ENCODE results near the gene TNIK. TPM values are rescaled to one million over a fixed set of nuclear protein-coding genes. Genes with fewer than 3 reads are reported as not detected.
A peak's percentile ranks its signal among the peaks of the same experiment; 100 is the strongest.

TNIK gene
- total and polyA plus RNA-seq, 12 donors: 9.3 to 51.9 (median 35.1) TPM

DNA sequence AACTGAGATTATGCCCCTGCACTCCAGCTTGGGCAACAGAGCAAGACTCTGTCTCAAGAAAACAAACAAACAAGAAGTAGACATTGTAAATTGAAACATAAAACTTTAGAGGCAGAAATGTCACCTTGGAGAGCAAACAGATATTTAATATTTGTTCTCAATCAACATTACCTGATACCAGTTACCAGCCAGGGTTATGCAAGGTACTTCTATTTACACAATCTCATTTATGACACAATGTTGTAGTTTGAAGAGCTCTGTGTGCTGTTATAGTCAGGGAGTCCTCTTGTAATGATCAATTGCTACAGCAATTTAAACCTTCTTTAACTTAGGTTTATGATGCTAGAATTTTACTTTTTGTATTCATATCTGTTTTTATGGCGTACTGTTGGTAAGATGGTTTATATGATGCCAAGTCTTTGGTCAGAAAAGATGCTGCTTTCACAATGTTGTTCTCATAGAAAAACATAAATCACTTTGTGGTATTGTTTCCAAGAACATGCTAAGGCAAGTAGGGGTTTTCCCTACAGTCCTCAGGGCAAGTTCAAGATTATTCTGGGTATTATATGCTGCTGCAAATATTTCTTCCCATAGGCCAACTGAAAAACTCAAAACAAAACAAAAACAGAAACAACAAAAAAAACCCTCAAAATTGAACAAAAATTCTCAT is 173.5 kb downstream of the TNIK start:
- H3K36me3 ChIP-seq: no peaks in the 10 kb centered on the region
- 94 to 96% methylated on average over 1 of the region's 1 CpG for WGBS, 2 donors
- DNase-seq (no peak), ATAC-seq (no peak)
- intact Hi-C loops (cut with DNase I): no loop called here
- H3K4me1 ChIP-seq: peaks cover 6 to 58% (median 38%) of the 10 kb centered on the region in 9 donors
- no peak for TF ChIP-seq CTCF (IDR thresholded peaks at IDR 0.05)
- no peak overlapping the region for H3K27ac ChIP-seq
- no peaks in the 10 kb centered on the region for H3K27me3 ChIP-seq
- no peak overlapping the region for H3K4me3 ChIP-seq
- H3K9me3 ChIP-seq: no peaks in the 10 kb centered on the region

DNA sequence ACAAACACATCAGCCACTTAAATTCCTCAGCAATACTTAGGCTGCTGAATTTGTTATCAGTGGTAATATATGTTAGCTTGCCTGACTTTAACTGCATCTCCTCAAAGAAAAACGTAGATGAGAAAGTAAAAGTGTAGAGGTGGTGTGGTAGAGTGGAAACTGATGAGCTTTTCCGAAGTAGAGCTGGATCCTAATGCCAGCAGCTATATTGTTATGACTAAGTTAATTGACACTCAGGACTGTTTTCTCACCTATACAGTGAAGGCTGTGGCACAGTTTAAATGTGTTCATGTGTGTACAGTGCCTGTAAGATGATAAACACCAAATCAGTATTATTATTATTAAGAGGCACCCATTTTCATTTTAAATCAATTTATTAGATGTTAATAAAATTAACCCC is 174.9 kb downstream of the TNIK start:
- H3K27me3 ChIP-seq: no peaks in the 10 kb centered on the region
- peak overlapping the region in 5 of 10 donors; percentile 29 to 84 (median 73) for H3K27ac ChIP-seq
- H3K9me3 ChIP-seq: no peaks in the 10 kb centered on the region
- no peak overlapping the region for H3K4me3 ChIP-seq
- peaks cover 6 to 56% (median 43%) of the 10 kb centered on the region in 9 donors for H3K4me1 ChIP-seq
- intact Hi-C loops (cut with DNase I): no loop called here
- DNase-seq (no peak), ATAC-seq (no peak)
- TF ChIP-seq CTCF (IDR thresholded peaks at IDR 0.05): no peak
- 50 to 57% methylated on average over 2 of the region's 2 CpGs for WGBS, 2 donors
- H3K36me3 ChIP-seq: no peaks in the 10 kb centered on the region

DNA sequence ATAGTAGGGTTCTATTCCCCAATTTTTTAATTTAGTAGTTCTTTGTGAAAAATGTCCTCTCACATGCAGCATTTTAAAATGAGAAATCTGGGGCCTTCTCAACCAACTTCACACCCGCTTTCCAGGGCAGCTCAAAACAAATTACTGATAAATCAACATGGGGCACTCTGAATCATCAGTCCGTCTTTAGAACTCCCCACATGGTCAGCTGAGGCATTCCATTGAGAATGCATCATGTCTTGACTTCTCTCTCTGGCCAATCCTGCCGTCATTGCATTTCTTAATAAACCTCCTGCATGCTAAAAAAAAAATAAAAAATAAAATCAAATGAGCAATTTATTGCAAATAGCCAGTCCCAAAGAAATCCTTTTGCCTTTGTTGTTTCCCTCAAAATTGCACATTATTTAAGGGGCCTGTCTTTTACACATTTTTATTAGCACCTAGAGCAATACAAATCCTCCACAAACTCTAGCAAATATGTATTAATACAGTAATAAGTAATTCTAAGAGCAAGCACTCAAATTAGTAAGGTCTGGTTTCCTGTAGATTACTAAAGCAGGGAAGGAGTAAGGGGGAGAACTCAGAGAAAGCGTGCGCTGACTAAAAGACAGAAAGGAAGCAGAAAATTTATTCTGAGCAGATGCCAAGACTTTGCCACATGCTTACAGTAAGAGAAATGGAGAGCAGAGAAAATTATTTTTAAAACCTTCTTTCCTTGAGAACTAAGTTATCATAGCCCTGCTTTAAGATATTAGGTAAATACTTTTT is 175.7 kb downstream of the TNIK start:
- 35 to 44% methylated on average over 5 of the region's 5 CpGs for WGBS, 2 donors
- no peak for TF ChIP-seq CTCF (IDR thresholded peaks at IDR 0.05)
- intact Hi-C loops (cut with DNase I): no loop called here
- Histone ChIP-seq H3K36me3 (no peaks in the 10 kb centered on the region), H3K27ac (peak overlapping the region in 9 of 10 donors; percentile 21 to 84 (median 73)), H3K4me1 (peaks cover 6 to 56% (median 42%) of the 10 kb centered on the region in 9 donors), H3K9me3 (no peaks in the 10 kb centered on the region), H3K4me3 (no peak overlapping the region), H3K27me3 (no peaks in the 10 kb centered on the region)
- DNase-seq (peak in 1 of 2 donors; percentile 50), ATAC-seq (peak; percentile 56 to 89 (median 72))

DNA sequence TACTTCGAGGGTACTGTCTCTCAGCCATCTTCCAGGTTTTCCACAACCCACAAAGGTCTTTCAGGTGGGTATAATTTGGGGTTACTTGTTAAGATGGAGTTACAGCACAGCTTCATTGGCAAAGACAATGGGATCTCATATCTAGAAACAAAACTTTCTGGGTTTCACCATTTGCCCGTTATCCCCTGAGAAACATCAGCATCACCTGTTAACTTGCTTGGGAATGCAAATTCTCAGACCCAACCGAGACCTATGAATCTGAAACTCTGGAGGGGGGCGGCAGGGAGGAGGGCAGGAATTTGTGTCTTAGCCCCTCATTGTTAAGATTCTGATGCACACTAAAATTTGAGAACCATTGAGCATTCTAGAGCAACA is 176.4 kb downstream of the TNIK start:
- ATAC-seq: no peak
- WGBS, 2 donors: 87 to 93% methylated on average over 4 of the region's 4 CpGs
- Histone ChIP-seq H3K9me3 (no peaks in the 10 kb centered on the region), H3K27ac (peak overlapping the region; percentile 21 to 84 (median 73)), H3K36me3 (no peaks in the 10 kb centered on the region), H3K4me3 (no peak overlapping the region), H3K4me1 (peaks cover 6 to 52% (median 38%) of the 10 kb centered on the region in 9 donors), H3K27me3 (no peaks in the 10 kb centered on the region)
- no peak for TF ChIP-seq CTCF (IDR thresholded peaks at IDR 0.05)
- DNase-seq: no peak
- intact Hi-C loops (cut with DNase I): no loop called here
